Measurements from ENCODE around the gene SLC9A7.
A peak's percentile ranks its signal among the peaks of the same experiment; 100 is the strongest.

The SLC9A7 gene

DNA sequence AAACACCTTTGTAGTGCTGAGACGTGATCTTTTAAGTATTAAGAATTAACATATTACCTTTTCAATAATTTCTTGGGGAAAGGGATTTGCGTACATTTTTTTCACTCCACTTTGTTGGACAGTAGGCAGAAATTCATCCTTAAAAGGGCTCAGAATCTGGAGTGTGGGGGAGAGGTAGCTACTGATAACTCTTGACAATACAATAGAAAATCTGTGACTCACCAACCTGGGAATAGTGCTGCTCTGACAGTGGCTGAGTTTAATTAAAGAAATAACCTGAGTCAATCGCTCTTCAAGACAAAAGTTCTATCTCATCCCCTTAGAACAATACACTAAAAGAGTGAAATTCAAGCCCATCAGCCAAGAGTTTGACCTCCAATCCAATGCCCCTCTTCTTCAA, 60.2 kb downstream of the SLC9A7 start:
- DNase-seq, result no peak

DNA sequence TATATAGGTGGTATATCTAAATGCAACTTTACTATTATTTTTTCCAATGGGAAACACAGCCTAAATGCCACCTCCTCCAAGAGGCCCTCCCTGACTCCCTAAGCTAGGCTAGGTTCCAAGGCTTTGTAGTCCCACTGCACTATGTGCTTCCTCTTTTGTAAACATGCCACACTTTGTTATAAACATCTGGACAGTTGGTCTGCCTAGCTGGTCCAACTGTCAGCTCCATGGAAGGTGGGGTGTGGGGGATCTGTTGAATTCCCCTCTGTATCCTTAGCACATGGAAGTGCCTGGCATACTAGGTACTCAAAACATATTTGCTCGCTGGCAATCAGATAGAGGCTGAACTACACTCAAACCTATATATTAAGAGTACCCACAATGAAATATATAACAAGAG, 63.4 kb downstream of the SLC9A7 start:
- no peak for DNase-seq

DNA sequence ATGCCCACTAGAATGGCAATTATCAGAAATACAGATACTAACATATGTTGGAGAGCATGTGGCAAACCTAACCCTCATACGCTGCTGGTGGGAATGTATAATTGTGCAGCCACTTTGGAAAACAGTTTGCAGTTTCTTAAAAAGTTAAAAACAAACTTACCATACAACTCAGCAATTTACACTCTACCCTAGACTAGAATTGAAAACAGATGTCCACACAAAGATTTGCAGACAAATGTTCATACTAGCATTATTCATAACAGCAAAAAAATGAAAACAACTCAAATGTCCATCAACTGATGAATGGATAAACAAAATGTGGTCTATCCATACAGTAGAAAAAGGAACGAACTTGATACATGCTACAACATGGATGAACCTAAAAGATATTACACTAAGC, 64.4 kb downstream of the SLC9A7 start:
- no peak for DNase-seq

DNA sequence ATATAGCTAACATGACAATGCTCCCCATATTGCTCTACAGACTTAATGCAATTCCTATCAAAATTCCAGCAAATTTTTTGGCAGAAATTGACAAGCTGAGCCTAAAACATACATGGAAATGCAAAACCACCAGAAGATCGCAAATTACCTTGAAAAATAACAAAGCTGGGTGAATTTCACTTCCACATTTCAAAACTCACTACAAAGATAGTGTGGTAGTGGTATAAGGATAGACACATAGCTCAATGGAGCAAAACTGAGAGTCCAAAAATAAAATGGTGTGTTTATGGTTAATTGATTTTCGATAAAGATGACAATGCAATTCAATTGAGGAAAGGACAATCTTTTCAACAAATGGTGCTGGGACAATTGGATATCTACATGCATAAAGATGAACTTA, 65.8 kb downstream of the SLC9A7 start:
- DNase-seq, result no peak

DNA sequence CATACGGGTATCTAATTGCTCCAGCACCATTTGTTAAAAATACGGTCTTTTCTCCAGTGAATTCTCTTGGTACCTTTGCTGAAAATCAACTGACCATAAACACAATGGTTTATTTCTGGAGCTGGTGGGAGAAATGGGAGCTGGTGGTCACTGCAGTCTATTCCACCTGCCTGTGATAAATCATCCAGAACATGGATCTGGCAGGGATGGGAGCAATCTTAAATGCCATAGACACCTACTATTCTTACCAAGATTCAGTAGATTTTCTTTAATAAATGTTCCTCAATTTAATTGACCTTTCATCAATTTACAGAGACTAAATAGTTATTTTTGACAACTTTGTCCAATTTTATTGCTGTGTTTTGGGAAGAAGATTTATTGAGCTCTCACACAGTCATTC, 68.1 kb downstream of the SLC9A7 start:
- no peak for DNase-seq

DNA sequence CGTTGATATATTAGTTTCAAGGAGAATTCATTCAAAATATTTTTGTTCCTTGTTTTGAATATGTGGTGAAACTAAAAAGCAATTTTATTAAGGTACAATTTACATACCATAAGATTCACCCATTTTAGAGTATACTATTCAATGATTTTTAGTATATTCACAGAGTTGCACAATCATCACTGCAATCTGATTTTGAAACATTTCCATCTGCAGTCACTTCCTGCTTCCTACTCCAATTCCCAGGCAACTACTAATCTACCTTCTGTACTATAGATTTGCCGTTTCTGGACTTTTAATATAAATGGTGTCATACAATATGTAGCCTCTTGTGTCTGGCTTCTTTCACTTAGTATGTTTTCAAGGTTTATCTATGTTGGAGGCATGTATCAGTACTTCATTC, 71.3 kb downstream of the SLC9A7 start:
- peak; percentile 41 to 65 for DNase-seq

DNA sequence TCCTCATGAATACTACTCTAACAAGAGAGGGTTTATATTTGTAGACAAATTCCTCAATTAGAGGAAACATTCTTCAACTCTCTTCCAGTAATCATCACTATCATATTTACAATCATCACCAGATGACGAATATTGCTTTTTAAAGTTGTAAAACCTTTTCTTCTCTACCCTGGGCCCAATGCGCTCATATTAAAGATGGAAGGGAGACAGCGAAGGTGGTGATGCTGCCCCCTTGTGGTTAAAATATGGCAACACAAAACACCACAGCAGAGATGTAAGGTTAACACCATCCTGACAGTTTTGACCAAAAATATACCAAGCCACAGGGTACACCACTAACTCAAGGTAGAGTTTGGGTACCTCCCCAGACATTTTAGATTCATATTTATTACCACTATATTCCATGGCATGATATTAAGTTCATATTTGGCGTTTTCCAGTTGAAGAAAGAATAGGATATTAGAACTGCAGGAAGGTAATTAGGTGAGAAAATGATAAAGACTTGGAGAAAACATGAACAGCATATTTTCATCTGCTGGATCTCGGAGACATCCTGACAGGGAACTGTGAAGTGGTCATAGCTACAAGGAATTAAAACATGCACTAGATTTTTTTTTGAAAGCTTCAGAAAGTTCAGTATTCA, 72.8 kb downstream of the SLC9A7 start:
- DNase-seq, result peak; percentile 15 to 62

DNA sequence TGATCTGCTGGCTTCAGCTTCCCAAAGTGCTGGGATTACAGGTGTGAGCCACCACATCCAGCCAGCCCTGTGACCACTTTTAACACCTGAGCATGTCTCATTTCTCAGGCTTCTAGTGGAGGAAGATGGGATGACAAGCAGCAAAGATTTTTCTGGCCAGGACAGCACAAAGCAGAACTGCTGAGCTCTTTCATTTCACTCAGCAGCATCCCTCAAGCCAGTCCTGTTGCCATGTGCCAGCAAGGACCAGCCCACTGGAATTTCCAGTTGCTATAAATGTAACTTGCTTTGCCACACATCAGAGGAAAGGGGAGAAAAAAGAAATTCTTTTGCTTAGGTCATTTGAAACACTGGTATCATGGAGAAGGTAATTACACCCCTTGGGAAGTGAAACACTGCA, 75.9 kb downstream of the SLC9A7 start:
- peak; percentile 47 to 81 for DNase-seq

DNA sequence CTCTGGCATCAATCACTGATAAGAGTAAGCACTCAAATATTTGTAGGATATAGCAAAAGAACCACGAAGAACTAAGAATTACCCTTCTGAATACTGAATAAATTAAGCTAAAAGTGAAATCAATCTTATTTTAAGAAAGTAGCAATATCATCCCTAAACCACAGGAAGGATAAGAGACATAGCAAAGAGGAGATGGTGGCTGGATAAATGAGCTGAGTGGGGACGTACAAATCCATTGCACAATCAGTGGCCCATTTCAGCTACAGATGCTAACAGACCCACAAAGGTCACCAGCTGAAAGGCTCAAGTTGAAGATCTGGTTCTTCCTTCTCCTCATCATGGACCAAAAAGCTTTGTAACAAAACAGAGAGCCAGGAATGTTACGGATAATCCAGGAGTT, 77.1 kb downstream of the SLC9A7 start:
- no peak for DNase-seq

DNA sequence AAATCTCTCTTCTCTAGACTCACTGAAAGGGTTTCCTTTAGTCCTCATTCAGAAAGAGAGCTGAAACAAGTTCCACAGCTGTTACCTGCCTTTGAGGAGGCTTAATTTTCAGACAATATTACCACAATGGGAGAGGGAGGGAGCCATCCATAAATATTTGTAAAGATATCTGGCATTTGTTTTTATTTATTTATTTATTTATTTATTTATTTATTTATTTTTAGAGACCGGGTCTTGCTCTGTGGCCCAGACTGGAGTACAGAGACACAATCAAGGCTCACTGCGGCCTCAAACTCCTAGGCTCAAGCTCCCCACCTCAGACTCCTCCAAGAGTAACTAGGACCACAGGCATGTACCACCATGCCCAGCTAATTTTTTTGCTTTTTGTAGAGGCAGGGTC, 80.7 kb downstream of the SLC9A7 start:
- no peak for DNase-seq

DNA sequence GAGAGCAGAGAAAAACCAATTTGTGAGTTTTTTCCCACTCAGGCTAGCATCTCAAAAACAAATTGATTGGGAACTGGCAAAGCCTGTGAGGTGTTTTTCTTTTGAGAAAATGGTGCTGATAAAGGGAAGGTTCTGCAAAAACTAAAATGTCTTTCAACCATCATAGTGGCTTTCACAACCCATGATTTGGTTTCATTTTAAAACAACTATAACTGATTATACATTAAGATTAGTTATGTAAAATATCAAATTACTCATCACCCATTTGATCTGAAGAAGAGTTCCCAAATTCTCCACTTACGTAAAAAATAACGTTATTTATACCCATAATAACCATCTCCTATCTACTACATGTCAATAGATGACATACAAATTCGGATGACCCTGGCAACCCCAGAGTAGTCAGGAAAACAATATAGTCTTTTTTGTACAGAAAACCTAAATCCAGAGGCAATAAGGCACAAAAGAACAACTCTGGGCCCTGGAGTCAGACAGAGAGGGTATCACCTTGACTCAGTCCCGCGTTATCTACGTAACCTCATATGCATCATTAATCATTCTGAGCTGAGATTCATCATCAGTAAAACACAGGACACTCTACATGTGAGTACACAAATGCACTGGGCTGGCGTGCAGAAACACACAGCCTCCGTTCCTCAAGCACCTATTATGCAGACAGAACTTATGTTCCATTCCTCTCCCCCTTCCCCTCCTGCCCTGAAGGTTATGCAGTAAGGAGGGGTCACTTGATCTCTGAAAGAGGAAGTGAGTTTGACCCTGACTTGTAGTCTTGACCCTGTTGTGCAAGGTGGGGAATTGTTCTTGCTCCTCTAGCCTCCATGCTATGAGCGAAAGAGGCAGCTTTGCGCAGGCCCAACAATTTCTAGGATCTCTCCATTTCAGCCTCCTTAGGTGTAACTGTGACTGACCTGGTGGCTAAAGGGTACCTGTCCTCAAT, 82.2 kb downstream of the SLC9A7 start:
- peak; percentile 22 to 61 for DNase-seq

DNA sequence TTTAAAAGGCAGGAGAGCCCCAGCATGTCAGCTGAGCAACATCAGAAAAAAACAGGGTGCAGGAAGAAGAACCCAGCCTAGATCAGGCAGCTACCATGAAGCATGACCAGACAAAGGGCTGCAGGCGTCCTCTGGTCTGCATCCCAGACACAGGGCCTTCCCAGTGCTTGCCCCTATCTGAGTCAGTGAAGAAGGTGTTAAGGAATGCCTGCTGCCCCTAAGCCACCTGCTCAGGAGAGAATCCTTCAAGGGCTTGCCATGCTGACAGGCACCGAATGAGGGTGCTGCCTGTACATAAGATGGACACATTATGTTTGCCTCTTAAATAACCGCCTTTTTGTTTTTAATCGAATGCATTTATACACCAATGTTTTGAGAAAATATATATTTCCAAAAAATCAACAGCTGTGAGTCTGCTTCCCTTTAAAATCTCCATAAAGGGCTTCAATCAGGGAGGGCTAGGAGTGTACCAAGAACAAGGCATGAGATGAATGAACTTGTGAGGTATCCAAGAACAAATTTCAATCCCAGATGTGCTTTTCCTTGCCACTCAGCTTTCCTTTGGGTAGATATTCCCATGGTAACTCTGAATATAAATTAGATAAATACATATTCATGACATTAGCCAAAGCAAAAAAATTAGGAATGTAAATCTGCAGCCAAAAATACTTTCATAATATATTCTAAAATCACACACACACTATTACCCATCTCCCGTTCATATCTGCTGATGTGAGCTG, 85.1 kb downstream of the SLC9A7 start:
- no peak for DNase-seq

DNA sequence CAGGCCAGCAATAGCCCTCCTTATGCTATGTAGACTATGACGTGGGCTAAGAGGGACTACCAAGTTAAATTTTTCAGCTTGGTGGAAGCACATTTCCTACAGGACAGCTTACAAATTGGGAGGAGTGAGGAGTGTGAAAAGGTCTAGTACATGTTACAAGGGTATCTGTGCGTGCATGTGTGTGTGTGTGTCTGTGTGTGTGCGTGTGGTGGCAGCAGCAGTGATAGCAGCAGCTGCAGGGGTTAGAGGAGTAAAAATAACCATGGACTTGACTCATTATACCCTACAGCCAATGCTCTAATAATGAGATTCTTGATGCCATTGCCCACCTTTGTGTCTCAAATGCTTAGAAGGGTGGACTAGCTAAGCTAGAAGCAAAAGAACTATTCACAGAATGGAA, 88.6 kb downstream of the SLC9A7 start:
- no peak for DNase-seq

DNA sequence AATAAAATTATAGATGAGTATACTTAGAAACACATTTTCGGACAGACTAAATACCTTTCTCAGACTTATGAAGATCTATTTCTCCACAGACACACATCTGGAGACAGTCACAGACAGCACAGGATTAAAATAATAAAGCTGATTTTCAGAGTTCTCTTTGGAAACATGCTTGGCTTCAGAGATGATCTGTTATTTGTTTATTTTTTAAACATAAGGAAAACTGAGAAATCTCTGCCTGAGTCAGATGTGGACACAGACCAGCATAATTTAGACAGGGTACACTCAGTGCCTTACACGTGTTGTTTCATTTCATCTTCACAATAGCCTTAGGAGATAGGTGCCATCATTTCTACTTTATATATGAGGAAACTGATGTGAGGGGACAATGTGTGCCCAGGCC, 92.1 kb downstream of the SLC9A7 start:
- DNase-seq, result no peak

DNA sequence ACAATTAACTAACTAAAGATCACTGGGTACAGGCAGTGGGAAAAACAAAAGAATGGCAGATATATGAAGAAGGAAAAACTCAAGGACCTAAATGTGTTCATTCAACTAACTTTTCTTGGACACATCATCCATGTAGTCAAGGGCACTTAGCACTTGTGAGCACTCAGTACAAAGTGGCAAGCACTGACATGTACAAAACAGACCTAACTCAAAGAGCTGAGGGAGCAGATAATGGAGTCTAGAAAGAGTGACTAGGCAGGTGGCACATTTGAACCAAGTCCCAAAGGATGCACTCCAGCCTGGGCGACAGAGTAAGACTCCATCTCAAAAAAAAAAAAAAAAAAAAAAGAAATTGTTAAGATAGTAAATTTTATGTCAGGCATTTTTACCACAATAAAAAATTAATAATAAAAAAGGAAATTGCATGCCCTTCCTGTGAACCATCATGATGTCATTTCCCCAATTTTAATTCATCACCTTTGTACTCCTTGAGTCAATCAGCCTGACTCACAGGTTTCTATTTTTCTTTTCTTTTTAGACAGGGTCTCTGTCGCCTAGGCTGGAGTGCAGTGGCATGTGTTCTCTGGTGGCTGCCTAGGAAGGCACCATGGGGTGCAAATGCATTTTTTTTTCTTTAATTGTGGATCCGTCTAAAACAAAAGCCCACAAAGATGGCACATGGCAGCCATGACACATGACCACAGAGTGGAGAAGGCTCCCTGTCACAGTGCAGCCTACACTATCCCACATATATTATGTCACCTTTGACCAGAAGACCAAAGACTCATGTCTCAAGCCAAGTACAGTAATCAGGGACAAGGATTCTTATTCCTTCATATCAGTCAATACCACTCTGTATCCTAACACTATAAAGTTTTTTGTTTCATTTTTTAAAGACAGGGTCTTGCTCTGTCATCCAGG, 93.4 kb downstream of the SLC9A7 start:
- DNase-seq, result peak; percentile 31 to 67

DNA sequence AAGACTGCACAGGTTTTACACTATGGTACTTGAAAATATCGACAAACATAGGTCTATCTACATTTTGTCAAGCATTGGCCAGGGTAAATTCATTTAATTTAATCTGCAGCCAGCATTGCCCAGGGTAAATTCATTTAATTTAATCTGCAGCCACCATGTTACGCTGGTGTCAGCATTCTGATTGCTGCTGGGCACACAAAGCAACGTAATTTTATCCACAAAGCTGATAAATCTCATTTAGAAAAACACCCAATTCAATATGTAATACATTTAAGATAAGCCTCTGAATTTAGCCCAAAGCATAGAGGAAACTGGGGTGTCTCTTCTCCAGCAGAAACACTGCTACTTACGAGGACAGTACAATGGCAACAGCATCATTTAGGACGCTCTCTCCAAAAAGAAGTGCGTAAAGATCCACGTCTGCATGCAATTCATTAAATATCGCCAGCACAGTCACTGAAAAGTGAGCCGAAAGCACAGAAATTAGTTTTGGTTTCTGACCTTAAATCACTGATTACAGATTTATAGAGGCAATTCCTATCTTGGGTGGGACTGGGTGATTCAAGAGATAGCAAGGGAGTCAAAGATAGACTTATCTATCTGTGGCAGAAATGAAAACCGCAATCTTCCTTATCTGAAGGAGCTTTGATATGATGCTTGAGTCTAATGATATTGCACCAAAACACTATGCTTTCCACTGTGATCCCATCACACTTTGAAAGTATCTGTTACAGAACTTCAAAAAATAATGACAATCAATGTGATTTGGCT, 96.5 kb downstream of the SLC9A7 start:
- DNase-seq, result no peak

DNA sequence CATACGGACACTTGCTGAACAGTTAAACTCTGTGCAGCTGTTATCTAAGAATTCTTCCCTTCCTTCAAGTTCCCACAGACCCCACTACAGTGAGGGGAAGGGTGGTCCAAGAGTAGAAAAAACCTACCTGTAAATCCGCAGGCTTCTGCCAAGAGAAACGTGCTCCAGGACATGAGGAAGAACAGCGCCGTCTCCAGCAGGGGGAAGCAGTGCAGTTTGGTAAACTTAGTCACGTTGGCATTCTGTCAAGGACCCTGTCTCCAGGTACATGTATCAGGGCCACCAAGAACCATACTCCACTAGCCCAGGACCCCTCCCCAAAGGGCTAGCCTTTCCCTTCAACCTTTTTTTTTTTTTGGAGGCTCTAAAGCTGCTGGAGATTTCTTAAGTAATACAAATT, 105.4 kb downstream of the SLC9A7 start:
- DNase-seq, result no peak

DNA sequence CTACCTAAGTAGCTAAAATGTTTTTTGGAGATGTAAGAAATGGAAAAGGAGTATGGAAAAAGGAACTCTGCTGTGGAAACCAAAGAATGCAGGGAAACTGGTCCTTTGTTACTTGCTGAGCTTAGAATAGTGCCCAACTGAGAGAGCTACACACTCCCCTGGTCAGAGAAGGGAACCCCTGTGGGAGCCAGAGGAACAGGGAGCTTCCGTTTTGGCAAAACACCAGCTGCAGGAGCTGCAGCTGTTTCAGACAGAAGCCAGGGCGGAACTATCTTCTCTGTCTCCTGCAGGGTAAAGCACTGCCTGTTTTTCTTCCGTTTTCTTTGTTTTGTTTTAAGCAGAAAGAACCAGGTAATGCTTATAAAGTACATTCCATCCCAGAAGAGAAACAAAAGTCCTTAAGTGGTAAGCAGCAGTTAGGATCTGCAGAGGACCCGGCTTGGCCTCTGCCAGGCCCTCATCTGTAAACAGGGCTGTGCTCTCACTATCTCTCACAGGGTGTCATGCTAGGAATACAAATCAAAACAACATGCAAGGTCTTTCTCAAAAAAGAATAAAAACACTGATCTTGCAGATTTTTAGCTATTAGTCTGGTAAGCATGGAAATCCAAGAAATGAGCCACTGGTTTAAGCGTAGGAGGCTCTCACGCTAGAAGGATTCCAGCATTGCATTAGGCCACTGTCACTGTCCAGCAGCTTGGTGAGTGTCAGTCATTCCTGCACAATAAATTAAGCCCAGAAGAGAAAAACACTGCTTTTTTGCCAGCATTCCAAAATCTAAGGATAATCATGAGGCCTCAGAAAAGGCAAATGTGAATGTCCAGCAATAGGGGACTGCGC, 109.3 kb downstream of the SLC9A7 start:
- peak; percentile 35 to 44 for DNase-seq

DNA sequence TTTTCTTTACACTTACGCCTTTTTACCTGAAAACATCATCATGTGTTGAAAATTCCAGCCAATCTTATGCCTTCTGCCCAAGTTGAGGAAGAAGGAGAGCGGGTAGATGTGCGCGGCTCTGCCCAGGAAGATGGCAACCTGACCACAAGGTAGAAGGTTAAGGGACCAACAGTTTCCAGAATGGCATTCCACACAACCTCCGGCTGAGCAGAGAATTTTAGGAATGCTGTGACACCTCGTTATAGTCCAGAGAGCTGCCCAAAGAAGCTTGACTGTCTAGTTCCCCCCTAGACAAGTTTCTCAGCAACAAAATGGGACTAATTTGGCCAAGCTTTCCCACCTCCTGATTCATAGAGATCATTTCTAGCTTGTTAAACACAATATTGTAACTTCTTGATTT, 110.3 kb downstream of the SLC9A7 start:
- no peak for DNase-seq

DNA sequence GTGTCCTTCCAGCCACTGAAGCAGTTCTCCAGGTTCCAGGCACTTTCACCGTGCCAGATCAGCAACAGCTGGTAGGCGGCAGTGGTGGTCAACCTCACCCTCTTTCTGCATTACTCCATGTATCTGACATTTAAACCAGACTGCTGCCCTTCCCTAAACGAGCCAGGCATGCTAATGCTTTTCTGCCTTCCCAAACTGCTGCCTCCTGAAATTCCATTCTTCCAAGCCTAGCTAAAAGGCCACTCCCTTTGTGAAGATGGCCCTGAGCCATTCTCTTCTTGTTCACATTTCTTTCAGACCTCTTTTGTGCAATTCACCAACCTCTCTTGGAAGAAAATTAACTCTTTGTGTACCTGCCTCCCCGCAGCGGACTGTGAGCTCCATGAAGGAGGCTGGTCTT, 111.7 kb downstream of the SLC9A7 start:
- DNase-seq, result no peak

DNA sequence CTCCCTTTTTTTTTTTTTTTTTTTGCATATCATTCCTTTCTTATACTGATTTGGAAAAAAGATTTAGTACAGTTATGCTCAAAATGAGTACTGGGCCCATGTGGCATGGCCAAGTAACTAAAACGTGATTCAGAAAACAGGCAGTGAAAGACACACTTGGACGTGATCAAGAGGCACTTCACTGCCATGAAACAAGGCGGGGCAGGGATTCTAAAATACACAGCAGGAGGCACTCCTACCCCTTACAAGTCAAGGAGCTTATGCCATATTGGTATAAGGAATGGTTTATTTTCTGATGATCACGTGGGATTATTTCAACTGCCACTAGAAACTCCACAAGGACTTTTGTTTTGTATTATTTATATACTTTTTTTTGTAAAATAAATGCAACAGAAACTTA, 113.3 kb downstream of the SLC9A7 start:
- no peak for DNase-seq

Measured in inflammatory macrophage treated with lipopolysaccharide for 1 hour (primary cell).